ENCODE data around the gene GDPGP1.

The GDPGP1 gene

DNA sequence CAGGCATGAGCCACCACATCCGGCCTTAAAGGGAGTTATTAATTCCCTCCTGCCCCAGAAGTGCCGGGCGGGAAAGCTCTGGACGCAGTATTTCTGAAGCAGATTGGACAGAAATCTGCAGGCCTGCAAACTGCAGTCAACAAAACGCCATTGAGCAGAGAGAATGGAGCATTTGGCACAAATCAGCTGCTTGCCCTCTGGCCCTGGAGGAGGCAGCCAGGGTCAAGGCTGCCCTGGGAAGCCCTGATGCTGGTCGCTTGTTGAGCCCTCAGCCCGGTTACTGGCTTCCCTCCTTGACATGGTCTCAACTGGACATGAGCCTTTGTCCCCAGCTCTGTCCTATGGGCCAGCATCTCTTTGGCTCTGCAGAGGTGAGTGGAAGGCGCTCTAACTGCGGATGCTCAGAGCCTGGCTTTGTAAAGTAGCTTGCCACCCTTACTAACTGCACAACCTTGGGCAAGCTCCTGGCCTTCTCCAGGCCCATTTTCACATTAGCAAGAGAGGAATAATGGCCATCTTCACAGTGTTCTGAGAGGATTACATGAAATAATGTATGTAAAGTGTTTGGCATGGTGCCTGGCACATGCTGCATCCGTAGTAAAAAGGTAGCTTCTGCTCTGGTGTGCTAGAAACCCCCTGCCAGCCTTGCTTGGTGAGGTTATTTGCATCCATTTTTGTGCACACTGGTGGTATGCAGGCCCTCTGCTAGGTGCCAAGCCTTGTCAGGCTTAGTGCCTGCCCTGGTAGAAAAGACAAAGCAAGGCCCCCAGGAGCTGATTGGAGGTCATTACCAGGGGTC lies 28.8 kb upstream of the GDPGP1 start:
- DNase-seq (ENCODE audit: low read depth), result no peak

DNA sequence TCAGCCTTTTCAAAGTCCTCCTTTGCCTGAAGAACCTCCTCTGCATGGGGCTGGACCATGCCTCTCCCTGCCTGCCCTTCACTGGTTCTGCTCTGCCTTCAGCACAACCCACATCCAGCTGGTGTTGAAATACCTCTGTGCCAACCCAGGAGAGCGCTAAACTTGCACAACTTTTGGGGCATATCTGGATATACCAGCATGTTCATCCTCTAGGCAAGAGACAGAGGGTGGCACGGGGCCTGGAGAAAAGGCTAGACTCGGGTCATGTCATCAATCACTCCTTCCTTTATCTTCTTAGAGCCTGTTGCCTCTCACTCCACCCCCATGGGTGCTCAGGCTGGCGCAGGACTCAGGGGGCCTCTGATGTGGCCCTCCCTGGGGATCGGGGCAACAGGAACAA lies 28.1 kb upstream of the GDPGP1 start:
- no peak for DNase-seq (ENCODE audit: low read depth)

DNA sequence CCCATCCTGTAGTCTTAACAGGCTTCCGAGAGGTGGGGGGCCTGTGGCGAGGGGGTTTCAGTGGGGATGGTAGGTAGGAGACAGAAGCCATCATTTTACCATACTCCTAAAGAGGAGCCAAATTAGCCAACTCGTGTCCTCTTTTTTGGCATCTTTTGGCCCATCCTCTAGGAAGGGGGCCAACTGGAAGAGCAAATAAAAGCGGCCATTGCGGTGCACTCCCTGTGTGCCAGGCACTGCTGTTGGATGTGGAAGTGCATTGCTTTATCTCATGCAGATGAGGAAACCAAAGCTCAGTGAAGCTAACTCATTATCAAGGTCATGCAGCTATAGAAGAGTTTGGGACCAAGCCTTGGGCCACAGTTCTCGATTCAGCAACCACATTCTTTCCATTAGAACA lies 26.8 kb upstream of the GDPGP1 start:
- DNase-seq (ENCODE audit: low read depth), result no peak

DNA sequence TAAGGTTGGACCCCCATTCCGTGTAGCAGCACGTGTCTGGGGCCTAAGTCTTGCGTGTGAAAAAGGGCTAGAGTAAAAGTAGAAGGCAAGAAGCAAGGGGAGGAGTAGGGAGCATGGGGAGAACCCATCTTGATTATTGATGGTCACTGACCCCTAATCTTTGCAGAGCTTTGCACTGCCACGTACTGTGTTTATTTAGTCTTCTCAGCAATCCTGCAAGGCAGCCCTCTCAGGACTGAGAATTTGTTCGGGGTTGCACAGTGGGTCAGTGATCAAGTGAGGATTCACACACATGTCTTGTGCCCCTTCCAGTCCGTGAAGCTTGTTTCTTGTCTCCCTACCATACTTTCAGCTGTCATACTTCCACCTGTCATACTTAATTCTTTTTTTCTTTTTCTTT lies 25.7 kb upstream of the GDPGP1 start:
- no peak for DNase-seq (ENCODE audit: low read depth)

DNA sequence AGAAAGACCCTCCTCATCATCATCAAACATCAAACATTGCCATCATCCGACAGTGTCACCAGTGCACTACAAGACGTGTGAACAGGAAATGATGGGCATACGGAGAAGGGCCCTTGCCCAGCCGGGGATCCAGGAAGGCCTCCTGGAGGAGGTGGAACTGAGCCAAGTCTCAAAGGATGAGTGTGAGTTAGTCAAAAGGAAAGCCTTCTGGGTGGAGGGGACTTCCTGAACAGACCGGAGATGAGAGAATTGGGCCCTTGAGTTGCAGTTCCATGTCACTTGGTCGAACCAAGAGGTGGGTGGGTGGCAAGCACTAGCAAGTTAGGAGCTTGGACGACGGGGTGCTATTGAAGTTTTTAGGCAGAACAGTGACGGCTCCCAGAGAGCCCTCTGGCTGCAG lies 24.4 kb upstream of the GDPGP1 start:
- DNase-seq (ENCODE audit: low read depth), result no peak

DNA sequence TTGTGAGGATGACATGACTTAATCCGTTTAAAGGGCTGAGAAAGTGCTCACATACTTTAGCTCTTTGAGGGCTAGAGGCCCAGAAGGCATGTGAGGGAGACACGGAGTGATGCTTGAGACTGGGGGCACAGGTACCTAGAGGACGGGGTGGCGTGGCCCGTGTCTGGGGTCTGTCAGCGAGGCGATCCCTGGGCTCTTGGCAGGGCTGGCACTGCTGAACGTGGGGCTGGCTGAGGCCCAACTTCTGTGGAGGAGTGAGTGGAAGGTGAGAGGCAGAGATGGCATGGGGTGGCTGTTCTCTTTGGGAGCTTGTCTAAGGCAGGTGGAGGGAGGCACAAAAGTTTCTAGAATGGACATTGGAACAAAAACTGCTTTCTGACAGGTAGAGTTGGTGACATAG lies 23.4 kb upstream of the GDPGP1 start:
- DNase-seq (ENCODE audit: low read depth), result no peak

DNA sequence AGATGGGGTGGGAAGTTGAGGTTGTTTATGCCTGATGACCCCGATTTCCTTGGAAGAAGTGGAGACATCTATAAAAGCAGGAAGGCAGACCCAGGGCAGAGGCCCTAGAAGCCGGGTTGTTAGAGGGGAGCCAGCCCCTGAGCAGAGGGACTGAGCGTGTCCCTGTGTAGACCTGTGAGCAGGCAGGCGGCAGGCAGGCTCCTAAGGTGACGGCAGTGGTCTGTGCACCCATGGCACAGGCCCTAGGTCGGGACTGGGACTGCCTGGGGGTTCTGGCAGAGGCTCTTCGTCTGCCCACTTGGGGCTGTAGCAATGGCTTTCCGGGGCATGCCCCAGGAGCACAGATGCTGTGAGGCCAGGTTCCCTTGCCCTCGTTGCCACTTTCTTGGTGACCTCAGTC lies 23.0 kb upstream of the GDPGP1 start:
- DNase-seq (ENCODE audit: low read depth), result no peak

DNA sequence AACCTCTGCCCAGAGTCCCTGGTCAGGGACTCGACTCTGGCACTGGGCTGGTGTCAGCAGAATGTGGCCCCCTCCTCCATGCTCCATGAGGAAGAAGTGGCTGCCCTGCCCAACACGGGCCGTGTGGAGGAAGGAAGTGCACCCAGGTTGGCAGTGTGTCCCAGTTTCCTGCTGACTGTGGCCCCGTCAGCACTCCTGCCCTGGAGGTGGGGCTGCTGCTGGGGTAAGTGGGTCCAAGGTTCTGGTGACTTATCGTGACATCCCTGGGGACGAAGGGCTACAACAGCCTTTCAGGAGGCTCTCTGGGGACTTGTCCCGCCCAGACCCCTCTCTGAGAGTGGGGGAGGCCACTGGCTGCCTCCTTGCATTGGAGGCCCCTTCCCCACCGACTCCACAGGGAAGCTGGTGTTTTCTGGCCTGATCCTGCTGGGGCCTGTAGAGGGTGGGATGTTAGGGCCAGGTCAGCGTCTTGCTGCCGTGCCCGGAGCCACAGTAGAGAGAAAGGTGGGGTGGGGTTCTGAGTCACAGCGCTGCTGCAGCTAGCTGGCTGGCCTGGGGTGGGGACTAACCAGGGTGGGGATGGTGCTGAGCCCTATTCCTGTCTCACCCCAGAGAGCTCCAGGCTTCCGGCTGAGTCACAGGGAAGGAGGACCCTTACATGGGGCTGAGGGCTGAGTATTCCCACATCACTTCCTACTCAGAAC lies 22.4 kb upstream of the GDPGP1 start:
- no peak for DNase-seq (ENCODE audit: low read depth)

DNA sequence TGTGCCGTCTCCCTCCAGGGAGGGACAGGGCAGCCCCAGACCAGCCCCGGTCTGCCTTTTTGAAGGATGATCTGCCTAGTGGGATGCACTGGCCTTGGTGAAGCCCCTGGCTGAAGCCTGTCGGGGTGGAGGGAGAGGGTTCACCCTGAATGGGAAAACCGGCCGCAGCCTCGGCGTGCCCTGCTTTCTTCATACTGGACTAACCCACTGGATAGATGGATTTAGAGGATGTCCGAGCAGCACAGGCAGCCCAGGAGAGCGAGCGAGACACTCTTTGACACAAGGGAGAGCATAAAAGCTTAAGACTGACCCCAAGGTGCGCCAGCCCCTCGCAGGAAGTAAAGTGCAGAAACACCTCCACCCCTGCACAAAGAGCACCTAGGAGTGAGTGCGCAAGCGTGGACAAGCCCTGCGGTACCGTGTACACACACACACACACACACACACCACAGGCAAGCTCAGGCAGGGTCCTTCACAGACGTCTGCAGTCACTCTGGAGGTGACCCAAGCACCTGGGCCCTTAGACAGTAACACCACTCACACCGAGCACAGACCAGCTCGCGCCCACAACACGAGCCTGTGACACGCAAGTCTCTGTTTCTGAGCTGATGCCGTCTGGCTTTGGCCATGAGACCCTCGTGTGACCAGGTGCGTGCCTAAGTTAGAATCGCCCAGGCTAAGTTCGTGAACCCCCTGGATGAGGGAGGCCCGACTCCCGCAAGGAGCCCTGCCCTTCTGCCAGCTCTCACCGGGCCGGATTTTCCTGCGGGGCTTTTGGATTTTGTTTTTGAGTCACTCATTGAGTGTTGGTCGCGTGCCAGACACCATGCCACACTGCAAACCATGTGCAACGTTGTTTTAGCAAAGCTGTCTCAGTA lies 21.5 kb upstream of the GDPGP1 start:
- no peak for DNase-seq (ENCODE audit: low read depth)

DNA sequence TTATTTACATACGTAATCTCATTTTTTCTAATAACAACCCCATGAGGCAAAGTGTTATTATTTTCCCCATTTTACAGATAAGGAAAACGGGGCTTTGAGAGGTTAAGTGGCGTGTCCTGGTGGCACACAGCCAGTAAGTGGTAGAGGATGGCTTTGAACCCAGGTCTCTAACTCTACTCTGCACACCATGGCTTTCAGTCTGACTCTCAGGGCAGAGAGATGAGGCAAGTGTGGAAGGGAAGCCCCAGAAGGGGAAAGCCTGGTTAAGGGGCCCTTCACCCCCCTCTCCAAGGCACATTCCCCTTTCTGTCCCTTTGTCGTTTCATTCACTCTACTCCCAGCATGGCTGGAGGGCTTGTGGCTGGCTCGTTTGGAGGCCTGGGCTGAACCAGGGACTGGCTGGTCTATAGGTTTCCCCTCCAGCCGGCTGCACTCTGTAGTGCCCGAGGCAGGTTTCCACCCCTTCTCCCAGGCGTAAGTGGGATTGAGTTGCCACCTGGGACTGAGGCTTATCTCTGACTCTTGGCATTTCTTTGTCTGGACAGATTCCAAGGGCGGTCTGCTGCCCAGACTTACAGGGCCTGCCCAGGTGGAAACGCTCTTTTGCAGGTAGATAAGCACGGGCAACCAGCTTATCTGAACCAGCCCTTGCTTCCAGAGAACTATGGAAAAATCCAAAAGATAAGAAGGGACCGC lies 20.7 kb upstream of the GDPGP1 start:
- DNase-seq (ENCODE audit: low read depth), result no peak

DNA sequence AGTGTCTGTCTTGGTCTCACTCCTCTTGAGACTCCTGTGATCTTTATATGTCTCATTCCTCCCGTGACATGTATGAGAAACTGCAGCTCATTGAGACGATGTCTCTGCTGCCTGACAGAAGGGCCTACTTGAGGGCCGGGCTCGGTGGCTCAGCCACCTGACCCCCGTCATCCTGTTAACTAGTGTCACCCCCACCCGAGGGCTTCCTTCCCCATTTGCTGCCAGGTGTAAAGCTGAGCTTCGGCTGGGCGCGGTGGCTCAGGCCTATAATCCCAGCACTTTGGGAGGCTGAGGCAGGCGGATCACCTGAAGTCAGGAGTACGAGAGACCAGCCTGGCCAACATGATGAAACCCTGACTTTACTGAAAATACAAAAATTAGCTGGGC lies 20.2 kb upstream of the GDPGP1 start:
- DNase-seq (ENCODE audit: low read depth), result no peak

DNA sequence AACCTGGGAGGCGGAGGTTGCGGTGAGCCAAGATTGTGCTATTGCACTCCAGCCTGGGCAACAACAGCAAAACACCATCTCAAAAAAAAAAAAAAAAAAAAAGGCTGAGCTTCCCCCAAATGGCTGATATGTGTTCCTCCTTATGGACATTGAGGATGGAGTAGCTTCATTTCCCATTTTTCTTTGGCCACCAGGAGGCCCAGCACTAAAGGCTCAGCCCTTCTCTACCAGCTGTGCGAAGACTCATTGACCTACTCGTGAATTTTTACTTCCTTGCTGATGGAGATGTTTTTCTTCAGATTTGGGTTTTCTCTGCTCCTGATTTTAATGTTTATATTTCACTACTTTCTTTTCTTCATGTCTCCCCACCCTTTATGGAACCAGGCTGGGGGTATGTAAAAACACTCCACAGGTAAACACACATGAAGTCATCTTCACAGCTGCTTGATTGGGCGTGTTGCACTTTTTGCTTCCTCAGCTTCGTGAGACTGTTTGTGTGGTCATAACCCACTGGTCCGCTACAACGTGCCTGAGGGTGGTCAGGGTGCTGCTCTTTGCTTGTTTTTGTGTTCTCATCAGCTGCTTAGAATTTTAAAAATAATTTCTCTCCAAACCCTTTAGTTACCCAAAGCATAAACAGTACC lies 19.3 kb upstream of the GDPGP1 start:
- no peak for DNase-seq (ENCODE audit: low read depth)

DNA sequence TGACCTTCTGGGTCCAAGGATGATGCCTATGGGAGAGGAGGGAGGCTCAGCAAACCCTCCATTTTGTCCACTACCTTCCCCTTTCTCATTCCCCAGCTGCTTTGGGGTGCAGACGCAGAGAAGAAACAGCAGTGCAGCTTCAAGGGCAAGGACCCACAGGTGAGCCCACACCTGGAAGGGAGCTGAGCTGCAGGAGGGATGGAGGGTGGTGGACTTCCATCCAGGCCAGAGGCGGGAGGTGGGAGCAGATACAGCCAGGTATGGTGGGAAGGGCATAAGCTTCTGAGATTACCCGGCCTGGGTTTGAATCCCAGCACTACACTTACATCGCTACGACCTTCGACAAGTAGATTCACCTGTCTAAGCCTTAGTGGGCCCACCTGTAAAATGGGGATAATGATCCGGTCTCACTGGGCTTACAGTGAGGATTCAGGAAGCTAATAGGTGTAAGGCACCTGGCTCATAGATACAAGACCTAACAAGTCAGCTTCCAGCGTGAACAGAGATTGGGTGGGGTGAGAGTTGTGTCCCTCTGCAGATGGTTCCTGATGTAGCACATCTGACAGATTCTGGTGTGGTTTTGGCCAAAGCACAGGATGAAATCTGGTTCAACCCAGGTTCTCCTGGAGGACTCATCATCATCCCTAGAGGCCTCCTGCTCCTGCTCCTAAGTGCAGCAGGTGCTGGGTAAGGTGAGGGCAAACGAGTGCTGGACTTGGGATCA lies 16.2 kb upstream of the GDPGP1 start:
- DNase-seq (ENCODE audit: low read depth), result no peak

DNA sequence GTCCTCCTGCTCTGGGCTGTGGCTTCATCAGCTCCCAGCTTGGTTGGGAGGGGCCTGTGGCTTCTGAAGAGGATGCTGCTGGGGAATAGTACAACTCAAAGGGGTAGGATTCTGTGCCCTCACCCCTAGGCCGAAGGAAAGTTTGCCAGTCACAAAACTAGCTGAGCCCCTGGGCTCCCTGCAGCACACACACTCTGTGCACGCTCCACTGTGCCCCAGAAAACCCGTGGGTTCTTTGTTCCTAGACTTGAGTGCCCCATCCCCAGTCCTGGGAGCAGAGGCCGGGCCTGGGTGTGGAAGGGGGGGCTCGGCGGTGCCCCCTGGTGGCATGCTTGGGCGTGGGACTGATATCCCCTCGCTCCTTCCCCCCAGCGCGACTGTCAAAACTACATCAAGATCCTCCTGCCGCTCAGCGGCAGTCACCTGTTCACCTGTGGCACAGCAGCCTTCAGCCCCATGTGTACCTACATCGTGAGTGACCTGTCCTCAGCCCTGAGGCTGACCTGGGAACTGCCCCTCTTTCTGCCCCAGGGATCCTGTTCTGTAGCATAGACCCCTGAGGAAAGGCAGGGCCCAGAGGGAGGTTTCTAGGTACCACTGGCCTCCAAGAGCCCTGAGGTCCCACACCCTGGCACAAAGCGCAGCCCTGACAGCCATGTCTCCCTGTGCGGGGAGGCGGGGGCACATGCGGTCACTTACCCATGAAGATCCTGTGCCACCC lies 14.4 kb upstream of the GDPGP1 start:
- DNase-seq (ENCODE audit: low read depth), result peak; percentile 33

DNA sequence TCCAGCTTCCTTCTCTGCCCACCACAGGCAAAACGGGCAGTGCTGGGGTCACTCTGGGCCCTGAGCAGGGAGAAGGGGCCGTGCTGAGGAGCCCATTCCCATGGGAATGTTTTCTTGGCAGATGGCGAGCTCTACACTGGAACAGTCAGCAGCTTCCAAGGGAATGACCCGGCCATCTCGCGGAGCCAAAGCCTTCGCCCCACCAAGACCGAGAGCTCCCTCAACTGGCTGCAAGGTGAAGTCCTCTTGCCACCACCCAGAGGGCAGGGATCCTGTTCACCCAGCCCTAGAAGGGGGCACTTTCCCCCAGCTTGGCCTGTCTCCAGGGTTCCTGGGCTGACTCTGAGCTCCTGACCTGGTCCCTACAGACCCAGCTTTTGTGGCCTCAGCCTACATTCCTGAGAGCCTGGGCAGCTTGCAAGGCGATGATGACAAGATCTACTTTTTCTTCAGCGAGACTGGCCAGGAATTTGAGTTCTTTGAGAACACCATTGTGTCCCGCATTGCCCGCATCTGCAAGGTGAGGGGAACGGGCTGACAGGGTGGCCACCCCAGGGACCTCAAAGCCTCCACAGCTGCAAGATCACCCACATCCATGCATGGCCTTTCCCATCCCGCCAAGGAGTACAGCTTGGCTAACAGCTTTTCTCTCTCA lies 12.6 kb upstream of the GDPGP1 start:
- DNase-seq (ENCODE audit: low read depth), result no peak

DNA sequence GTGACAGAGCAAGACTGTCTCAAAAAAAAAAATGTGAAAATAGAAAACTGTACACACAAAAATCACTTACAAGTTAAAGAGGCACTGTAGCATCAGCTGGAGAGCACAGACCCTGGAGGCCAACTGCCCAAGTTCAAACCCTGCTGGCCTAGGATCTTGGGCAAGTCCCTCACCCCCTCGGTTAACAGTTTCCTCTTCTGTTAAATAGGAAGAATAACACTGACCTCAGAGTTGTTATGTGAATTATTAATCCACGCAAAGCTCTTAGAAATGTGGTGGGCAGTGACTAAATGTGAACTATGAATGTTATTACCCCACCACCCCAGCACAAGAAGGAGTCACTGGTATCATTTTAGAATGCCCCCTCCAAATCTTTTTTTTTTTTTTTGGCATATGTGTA lies 11.5 kb upstream of the GDPGP1 start:
- no peak for DNase-seq (ENCODE audit: low read depth)

DNA sequence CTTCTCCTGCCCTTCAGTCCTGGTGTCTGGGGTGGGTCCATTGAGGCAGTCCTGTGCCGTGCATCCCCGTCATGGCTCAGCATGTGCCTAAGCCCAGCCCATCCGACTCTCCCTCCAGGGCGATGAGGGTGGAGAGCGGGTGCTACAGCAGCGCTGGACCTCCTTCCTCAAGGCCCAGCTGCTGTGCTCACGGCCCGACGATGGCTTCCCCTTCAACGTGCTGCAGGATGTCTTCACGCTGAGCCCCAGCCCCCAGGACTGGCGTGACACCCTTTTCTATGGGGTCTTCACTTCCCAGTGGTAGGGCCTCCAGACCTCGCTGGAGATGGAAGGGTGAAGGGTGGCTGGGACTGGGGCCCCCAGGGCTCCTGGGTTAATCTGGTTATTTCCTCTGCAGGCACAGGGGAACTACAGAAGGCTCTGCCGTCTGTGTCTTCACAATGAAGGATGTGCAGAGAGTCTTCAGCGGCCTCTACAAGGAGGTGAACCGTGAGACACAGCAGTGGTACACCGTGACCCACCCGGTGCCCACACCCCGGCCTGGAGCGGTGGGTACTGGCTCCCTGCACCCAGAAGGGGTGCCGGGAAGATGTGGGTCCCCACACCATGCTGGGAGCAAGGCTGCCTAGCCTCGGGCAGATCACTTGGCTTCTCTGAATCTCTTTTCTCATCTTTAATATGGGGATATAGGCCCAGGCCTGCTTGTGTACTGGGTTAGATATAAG lies 10.4 kb upstream of the GDPGP1 start:
- no peak for DNase-seq (ENCODE audit: low read depth)

DNA sequence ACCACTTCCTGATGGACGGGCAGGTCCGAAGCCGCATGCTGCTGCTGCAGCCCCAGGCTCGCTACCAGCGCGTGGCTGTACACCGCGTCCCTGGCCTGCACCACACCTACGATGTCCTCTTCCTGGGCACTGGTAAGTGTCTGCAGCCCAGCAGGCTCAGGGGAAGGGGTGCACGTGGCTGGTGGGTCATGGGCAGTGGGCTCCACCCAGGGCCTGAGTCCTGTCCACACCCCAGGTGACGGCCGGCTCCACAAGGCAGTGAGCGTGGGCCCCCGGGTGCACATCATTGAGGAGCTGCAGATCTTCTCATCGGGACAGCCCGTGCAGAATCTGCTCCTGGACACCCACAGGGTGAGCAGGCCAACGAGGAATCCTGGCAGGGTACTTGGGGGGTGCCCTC lies 9.0 kb upstream of the GDPGP1 start:
- DNase-seq (ENCODE audit: low read depth), result no peak
